IMR-90 (cell line): ENCODE results near the gene PLEKHB2. TPM values are rescaled to one million over a fixed set of nuclear protein-coding genes. Genes with fewer than 3 reads are reported as not detected.
A peak's percentile ranks its signal among the peaks of the same experiment; 100 is the strongest.

Experiments used
- ATAC-seq: fragments of 200-7000 bp; cut with Tn5 transposase; 2 replicates; pipeline ENCODE4 v1.9.1; 2020; ENCODE audit warnings: low read depth, mild to moderate bottlenecking, moderate library complexity
- BruUV-seq: library from RNA; stranded (reverse); fragments of 400-500 nt; replicated peaks from 2 replicates; lab custom pipeline; 2021; lab: Mats Ljungman, UMichigan
- CTCF ChIA-PET: fragments of 300-600 bp; formaldehyde crosslinking; extraction: SDS; loops from one replicate; lab custom pipeline; 2021; ENCODE audit warnings: antibody characterized with exemption; lab: Yijun Ruan, JAX
- POLR2A ChIA-PET: fragments of 300-600 bp; sonication (Branson Sonifier 250); formaldehyde crosslinking; loops from one replicate; lab custom pipeline; 2022; ENCODE audit warnings: antibody characterized with exemption; ENCODE audit not compliant: unreplicated experiment; lab: Charles Lee
- DNase-seq: peaks from one replicate; pipeline ENCODE4 v3.0.0; 2013
- H2AFZ ChIP-seq: replicated peaks from 2 replicates; pipeline ENCODE3; 2013; ENCODE audit warnings: low read length, mild to moderate bottlenecking; ENCODE audit not compliant: poor library complexity
- H2AK5ac ChIP-seq: 2 replicates; pipeline ENCODE4 v1.6.1; 2013; ENCODE audit warnings: low read depth, low read length, inconsistent platforms
- H2AK9ac ChIP-seq: replicated peaks from 2 replicates; pipeline ENCODE3; 2013; ENCODE audit warnings: mild to moderate bottlenecking, low read depth, low read length, moderate library complexity; ENCODE audit not compliant: poor library complexity
- H2BK120ac ChIP-seq: 2 replicates; pipeline ENCODE4 v1.6.1; 2013; ENCODE audit warnings: low read depth, low read length, inconsistent platforms
- H2BK15ac ChIP-seq: 3 replicates; pipeline ENCODE4 v1.6.1; 2013; ENCODE audit warnings: low read depth, low read length, inconsistent platforms
- H2BK20ac ChIP-seq: 2 replicates; pipeline ENCODE4 v1.6.1; 2013; ENCODE audit warnings: low read depth, mild to moderate bottlenecking, inconsistent platforms, low read length, moderate library complexity
- H2BK5ac ChIP-seq: 2 replicates; pipeline ENCODE4 v1.6.1; 2013; ENCODE audit warnings: mild to moderate bottlenecking, low read depth, low read length, inconsistent platforms; ENCODE audit not compliant: poor library complexity, severe bottlenecking
- H3K14ac ChIP-seq: replicated peaks from 2 replicates; pipeline ENCODE4 v1.6.1; 2013; ENCODE audit warnings: low read depth, low read length, inconsistent platforms
- H3K18ac ChIP-seq: 2 replicates; pipeline ENCODE4 v1.6.1; 2013; ENCODE audit warnings: low read depth, low read length, control low read depth
- H3K23ac ChIP-seq: 2 replicates; pipeline ENCODE4 v1.6.1; 2013; ENCODE audit warnings: low read depth, low read length, inconsistent platforms
- H3K27ac ChIP-seq: 2 replicates; pipeline ENCODE4 v1.5.1; 2013; ENCODE audit warnings: mild to moderate bottlenecking, control low read depth, low read length; ENCODE audit not compliant: insufficient read depth
- H3K27me3 ChIP-seq: 2 replicates; pipeline ENCODE4 v1.6.1; 2013; ENCODE audit warnings: low read length; ENCODE audit not compliant: control insufficient read depth, insufficient read depth
- H3K36me3 ChIP-seq: 2 replicates; pipeline ENCODE4 v1.6.1; 2013; ENCODE audit warnings: low read length, mixed read lengths; ENCODE audit not compliant: control insufficient read depth, insufficient read depth
- H3K4ac ChIP-seq: 2 replicates; pipeline ENCODE4 v1.6.1; 2013; ENCODE audit warnings: low read depth, low read length, inconsistent platforms
- H3K4me1 ChIP-seq: 2 replicates; pipeline ENCODE4 v1.6.1; 2013; ENCODE audit warnings: low read length, mixed read lengths; ENCODE audit not compliant: control insufficient read depth, insufficient read depth
- H3K4me2 ChIP-seq: 2 replicates; pipeline ENCODE4 v1.6.1; 2013; ENCODE audit warnings: low read depth, mild to moderate bottlenecking, control low read depth, low read length, moderate library complexity
- H3K4me3 ChIP-seq: 2 replicates; pipeline ENCODE4 v1.5.1; 2013; ENCODE audit warnings: low read depth, mild to moderate bottlenecking, control low read depth, low read length, moderate library complexity; ENCODE audit not compliant: insufficient read depth
- H3K56ac ChIP-seq: 2 replicates; pipeline ENCODE4 v1.6.1; 2013; ENCODE audit warnings: low read length, inconsistent platforms; ENCODE audit not compliant: insufficient read depth; ENCODE audit errors: extremely low read depth
- H3K79me1 ChIP-seq, 2 experiments: 2 replicates each; pipeline ENCODE4 v1.6.1; 2013; ENCODE audit warnings: low read length in 2 of 2, inconsistent platforms in 1 of 2, low read depth in 1 of 2
- H3K9ac ChIP-seq: 2 replicates; pipeline ENCODE4 v1.6.1; 2013; ENCODE audit warnings: low read depth, low read length, control low read depth
- H3K9me1 ChIP-seq: 2 replicates; pipeline ENCODE4 v1.6.1; 2013; ENCODE audit warnings: low read length, inconsistent platforms; ENCODE audit not compliant: insufficient read depth
- H3K9me3 ChIP-seq: 2 replicates; pipeline ENCODE4 v1.6.1; 2013; ENCODE audit warnings: low read length; ENCODE audit not compliant: control insufficient read depth, insufficient read depth
- H4K20me1 ChIP-seq: 2 replicates; pipeline ENCODE4 v1.6.1; 2013; ENCODE audit warnings: low read length, inconsistent platforms; ENCODE audit not compliant: insufficient read depth
- H4K5ac ChIP-seq: 2 replicates; pipeline ENCODE4 v1.6.1; 2013; ENCODE audit warnings: mild to moderate bottlenecking, low read depth, low read length, control low read depth
- H4K8ac ChIP-seq, 2 experiments: 2 replicates each; pipeline ENCODE4 v1.6.1; 2013; ENCODE audit warnings: low read depth in 2 of 2, low read length in 2 of 2, control low read depth in 1 of 2, inconsistent platforms in 1 of 2
- H4K91ac ChIP-seq: 2 replicates; pipeline ENCODE4 v1.6.1; 2013; ENCODE audit warnings: low read depth, low read length, inconsistent platforms; ENCODE audit not compliant: insufficient read depth
- CEBPB ChIP-seq: IDR thresholded peaks from 2 replicates; pipeline ENCODE4 v1.6.1; 2012; ENCODE audit warnings: low read depth, low read length, improper control_type of control experiment
- CTCF ChIP-seq: conservative IDR thresholded peaks from 2 replicates; pipeline ENCODE4 v1.5.1; 2012; ENCODE audit warnings: mild to moderate bottlenecking, low read depth, low read length, improper control_type of control experiment
- MAFK ChIP-seq: IDR thresholded peaks from 2 replicates; pipeline ENCODE4 v1.6.1; 2012; ENCODE audit warnings: low read depth, low read length, improper control_type of control experiment
- MAZ ChIP-seq: IDR thresholded peaks from 2 replicates; pipeline ENCODE4 v1.6.1; 2012; ENCODE audit warnings: low read depth, mild to moderate bottlenecking, low read length, improper control_type of control experiment, moderate library complexity, borderline replicate concordance
- NFE2L2 ChIP-seq: fragments of 150-350 bp; IDR thresholded peaks from 2 replicates; pipeline ENCODE4 v1.6.1; 2016; ENCODE audit warnings: low read depth, mild to moderate bottlenecking, low read length
- USF2 ChIP-seq: fragments of 150-350 bp; IDR thresholded peaks from 2 replicates; pipeline ENCODE4 v1.6.1; 2017; ENCODE audit warnings: mild to moderate bottlenecking, antibody characterized with exemption, low read length, low read depth
- WGBS, 2 experiments: methylation state at CpG; one replicate each; pipeline versions ENCODE4 v1.1.5 to v1.1.7; 2013; ENCODE audit warnings: missing lambda C conversion rate in 2 of 2; ENCODE audit not compliant: insufficient read length in 1 of 2; ENCODE audit errors: extremely low coverage in 2 of 2; 5-methylcytosine and 5-hydroxymethylcytosine counted together
- dilution Hi-C: fragments of 300-500 bp; cut with HindIII; formaldehyde crosslinking; loops from one replicate; pipeline ENCODE4 v1.14.3; 2018; ENCODE audit warnings: low sequenced_read_pairs; ENCODE audit not compliant: unreplicated experiment
- in situ Hi-C: fragments of 300-500 bp; cut with MboI; formaldehyde crosslinking; loops from 3 replicates; pipeline ENCODE4 v1.14.3; 2019; ENCODE audit warnings: low sequenced_read_pairs, inconsistent platforms, mixed read lengths
- intact Hi-C: fragments of 100-400 bp; cut with micrococcal nuclease; formaldehyde crosslinking; loops from 2 replicates; pipeline ENCODE4 v1.10.0; 2022
- polyA plus RNA-seq, 3 experiments: library from polyadenylated mRNA; depleted of rRNA; stranded (reverse); fragments of >200 nt; gene quantifications; 2 replicates each; pipeline ENCODE4 v1.2.3, GENCODE V29; 2012; ENCODE audit warnings: low replicate concordance in 1 of 3
- total RNA-seq: library from RNA; depleted of rRNA; stranded (reverse); fragments of >200 nt; gene quantifications from 2 replicates; pipeline ENCODE4 v1.2.3, GENCODE V29; 2012

Gene PLEKHB2
- total and polyA plus RNA-seq, 2 of the 4 experiments (the other 2 are of a cell fraction): 62.9 to 82.1 TPM

- CTCF ChIA-PET: no interaction called here
- Histone ChIP-seq H2AK9ac (no peak overlapping the region), H2AK5ac (no peak overlapping the region), H2BK15ac (no peak overlapping the region), H4K5ac (no peak overlapping the region), H3K9me3 (no peaks in the 10 kb centered on the region), H3K4me1 (peaks cover 13% of the 10 kb centered on the region), H3K27ac (no peak overlapping the region), H3K4me3 (no peak overlapping the region), H4K91ac (no peak overlapping the region), H3K4ac (no peak overlapping the region), H3K23ac (no peak overlapping the region), H3K9me1 (peaks cover 13% of the 10 kb centered on the region), H3K14ac (no peak overlapping the region), H3K4me2 (no peak overlapping the region), H3K27me3 (no peaks in the 10 kb centered on the region), H2BK5ac (no peak overlapping the region), H2AFZ (no peak overlapping the region), H4K20me1 (peaks cover 74% of the 10 kb centered on the region), H4K8ac (no peak overlapping the region), H2BK120ac (no peak overlapping the region), H3K36me3 (peaks cover 30% of the 10 kb centered on the region), H2BK20ac (no peak overlapping the region), H3K9ac (no peak overlapping the region), H3K18ac (no peak overlapping the region), H3K56ac (no peak overlapping the region), H3K79me1 (peaks cover 24 to 62% of the 10 kb centered on the region in 2 experiments)
- ATAC-seq (peak; percentile 25), DNase-seq (peak; percentile 16)
- 75 to 100% methylated on average over 1 of the region's 11 CpGs for WGBS, 2 experiments
- dilution Hi-C loops: no loop called here
- BruUV-seq: no TSS peak
- in situ Hi-C loops: no loop called here
- POLR2A ChIA-PET: no interaction called here
- peak; percentile 51 for TF ChIP-seq CEBPB
- TF ChIP-seq CTCF: no peak
- no peak for TF ChIP-seq MAZ
- TF ChIP-seq NFE2L2: no peak
- TF ChIP-seq MAFK: no peak
- TF ChIP-seq USF2: no peak
- intact Hi-C loops: no loop called here
Measured at GRCh38 chr2:131063501-131064283, 41.4 kb upstream of the PLEKHB2 start.
